DOHH2 (cell line): ENCODE data around the gene MTCH1.

ENCODE experiments used
- H3F3A ChIP-seq: fragments of 200-600 bp; sonication (generic), shearing (Covaris generic); 2 replicates; pipeline ENCODE4 v1.6.0; 2016; ENCODE audit warnings: antibody characterized with exemption, mild to moderate bottlenecking; ENCODE audit not compliant: control insufficient read depth, insufficient read depth
- H3K27ac ChIP-seq: fragments of 200-600 bp; sonication (generic); 2 replicates; pipeline ENCODE4 v1.5.1; 2014; ENCODE audit warnings: low read depth, mild to moderate bottlenecking, low read length, moderate library complexity
- H3K27me3 ChIP-seq: fragments of 200-600 bp; sonication (generic); 2 replicates; pipeline ENCODE4 v1.6.1; 2014; ENCODE audit warnings: mild to moderate bottlenecking, low read length, mixed read lengths; ENCODE audit not compliant: control insufficient read depth
- H3K36me3 ChIP-seq: fragments of 200-600 bp; sonication (generic); 2 replicates; pipeline ENCODE4 v1.6.1; 2014; ENCODE audit warnings: mild to moderate bottlenecking, low read length, moderate library complexity, mixed read lengths; ENCODE audit not compliant: control insufficient read depth
- H3K4me1 ChIP-seq: fragments of 200-600 bp; sonication (generic); 2 replicates; pipeline ENCODE4 v1.6.1; 2014; ENCODE audit warnings: mild to moderate bottlenecking, low read length, mixed read lengths; ENCODE audit not compliant: control insufficient read depth
- H3K4me2 ChIP-seq: fragments of 200-600 bp; sonication (generic); 2 replicates; pipeline ENCODE4 v1.6.0; 2014; ENCODE audit warnings: mild to moderate bottlenecking, low read length, moderate library complexity
- H3K4me3 ChIP-seq: fragments of 200-600 bp; sonication (generic); 2 replicates; pipeline ENCODE4 v1.5.1; 2014; ENCODE audit warnings: mild to moderate bottlenecking, low read length, mixed read lengths
- H3K79me2 ChIP-seq: fragments of 200-600 bp; sonication (generic); 2 replicates; pipeline ENCODE4 v1.6.1; 2014; ENCODE audit warnings: mild to moderate bottlenecking, low read length, mixed read lengths; ENCODE audit not compliant: control insufficient read depth
- H3K9me2 ChIP-seq: fragments of 200-600 bp; sonication (generic); replicated peaks from 2 replicates; pipeline ENCODE4 v1.6.1; 2014; ENCODE audit warnings: mild to moderate bottlenecking, low read length, mixed read lengths; ENCODE audit not compliant: control insufficient read depth
- H3K9me3 ChIP-seq: fragments of 200-600 bp; sonication (generic); 2 replicates; pipeline ENCODE4 v1.6.1; 2014; ENCODE audit warnings: antibody characterized with exemption, low read length, mixed read lengths; ENCODE audit not compliant: control insufficient read depth, insufficient read depth
- H4K20me1 ChIP-seq: fragments of 200-600 bp; sonication (generic); 2 replicates; pipeline ENCODE4 v1.6.0; 2014; ENCODE audit warnings: low read depth, mild to moderate bottlenecking, antibody characterized with exemption, low read length, moderate library complexity; ENCODE audit not compliant: control insufficient read depth, insufficient read depth
- EZH2phosphoT487 ChIP-seq: fragments of 200-600 bp; sonication (generic); IDR thresholded peaks from 2 replicates; pipeline ENCODE4 v1.6.1; 2017; ENCODE audit warnings: borderline replicate concordance, mild to moderate bottlenecking, antibody characterized with exemption, low read length, moderate library complexity, mixed read lengths
- TF ChIP-seq, protein P1 (sequence below): fragments of 200-600 bp; sonication (generic); IDR thresholded peaks from one replicate; pipeline ENCODE4 v1.5.1; 2014; ENCODE audit warnings: antibody characterized with exemption, mild to moderate bottlenecking, low read depth, low read length; ENCODE audit not compliant: poor library complexity, severe bottlenecking

Gene MTCH1

DNA sequence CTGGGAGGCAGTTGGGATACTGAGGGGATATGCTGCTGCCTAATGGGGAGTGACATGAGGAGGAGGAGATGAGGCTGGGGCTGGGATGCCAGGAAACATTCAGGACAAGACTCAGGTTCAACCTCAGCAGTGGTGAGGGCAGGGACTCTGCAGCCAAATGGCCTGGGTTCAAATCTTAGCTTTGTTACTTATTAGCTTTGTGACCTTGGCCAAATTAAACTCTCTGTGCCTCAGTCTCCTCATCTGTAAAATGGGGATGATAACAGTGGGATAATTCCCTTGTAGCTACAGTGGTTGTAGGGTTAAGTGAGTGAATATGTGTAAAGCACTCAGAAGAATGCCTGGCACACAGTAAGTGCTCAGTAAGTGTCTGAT is 29.6 kb downstream of the MTCH1 start:
- no peaks in the 10 kb centered on the region for H3K9me3 ChIP-seq
- H3K27me3 ChIP-seq = no peaks in the 10 kb centered on the region
- no peak overlapping the region for H3K4me2 ChIP-seq
- peaks cover 4% of the 10 kb centered on the region for H3F3A ChIP-seq
- peaks cover 25% of the 10 kb centered on the region for H3K4me1 ChIP-seq
- H3K9me2 ChIP-seq = no peaks in the 10 kb centered on the region
- no peaks in the 10 kb centered on the region for H3K36me3 ChIP-seq
- TF ChIP-seq EZH2phosphoT487 = no peak
- TF ChIP-seq, protein P1, sequence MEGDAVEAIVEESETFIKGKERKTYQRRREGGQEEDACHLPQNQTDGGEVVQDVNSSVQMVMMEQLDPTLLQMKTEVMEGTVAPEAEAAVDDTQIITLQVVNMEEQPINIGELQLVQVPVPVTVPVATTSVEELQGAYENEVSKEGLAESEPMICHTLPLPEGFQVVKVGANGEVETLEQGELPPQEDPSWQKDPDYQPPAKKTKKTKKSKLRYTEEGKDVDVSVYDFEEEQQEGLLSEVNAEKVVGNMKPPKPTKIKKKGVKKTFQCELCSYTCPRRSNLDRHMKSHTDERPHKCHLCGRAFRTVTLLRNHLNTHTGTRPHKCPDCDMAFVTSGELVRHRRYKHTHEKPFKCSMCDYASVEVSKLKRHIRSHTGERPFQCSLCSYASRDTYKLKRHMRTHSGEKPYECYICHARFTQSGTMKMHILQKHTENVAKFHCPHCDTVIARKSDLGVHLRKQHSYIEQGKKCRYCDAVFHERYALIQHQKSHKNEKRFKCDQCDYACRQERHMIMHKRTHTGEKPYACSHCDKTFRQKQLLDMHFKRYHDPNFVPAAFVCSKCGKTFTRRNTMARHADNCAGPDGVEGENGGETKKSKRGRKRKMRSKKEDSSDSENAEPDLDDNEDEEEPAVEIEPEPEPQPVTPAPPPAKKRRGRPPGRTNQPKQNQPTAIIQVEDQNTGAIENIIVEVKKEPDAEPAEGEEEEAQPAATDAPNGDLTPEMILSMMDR = no peak
- no peak overlapping the region for H3K27ac ChIP-seq
- H4K20me1 ChIP-seq = no peaks in the 10 kb centered on the region
- no peak overlapping the region for H3K4me3 ChIP-seq
- no peaks in the 10 kb centered on the region for H3K79me2 ChIP-seq

- H3K27ac ChIP-seq = no peak overlapping the region
- no peaks in the 10 kb centered on the region for H3K9me2 ChIP-seq
- no peaks in the 10 kb centered on the region for H4K20me1 ChIP-seq
- H3K4me2 ChIP-seq = peak overlapping the region; percentile 53
- TF ChIP-seq, protein P1 = no peak
- no peaks in the 10 kb centered on the region for H3K27me3 ChIP-seq
- H3K36me3 ChIP-seq = no peaks in the 10 kb centered on the region
- peaks cover 4% of the 10 kb centered on the region for H3F3A ChIP-seq
- no peaks in the 10 kb centered on the region for H3K79me2 ChIP-seq
- H3K4me3 ChIP-seq = peak overlapping the region; percentile 33
- H3K9me3 ChIP-seq = no peaks in the 10 kb centered on the region
- H3K4me1 ChIP-seq = peaks cover 25% of the 10 kb centered on the region
Measured at GRCh38 chr6:36955671-36956445, 30.1 kb downstream of the MTCH1 start.

DNA sequence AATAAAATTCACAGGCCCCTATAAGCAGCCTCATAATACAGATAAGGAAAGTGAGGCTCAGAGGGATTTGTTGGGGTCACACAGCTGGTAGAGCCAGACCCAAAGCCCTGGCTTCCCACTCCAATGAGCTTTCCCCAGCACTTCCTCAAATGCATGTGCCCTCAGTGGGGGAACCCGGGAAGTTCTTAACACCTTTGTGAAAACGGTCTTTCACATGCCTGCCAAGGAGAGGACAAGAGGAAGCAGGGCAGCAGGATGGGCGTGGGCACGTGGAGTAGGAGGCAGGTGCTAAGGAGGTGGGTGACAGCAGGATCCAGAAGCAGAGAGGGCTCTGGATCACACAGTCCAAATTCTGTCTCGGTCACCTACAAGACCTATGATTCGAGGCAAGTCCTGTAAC is 30.9 kb downstream of the MTCH1 start:
- H3K9me2 ChIP-seq = no peaks in the 10 kb centered on the region
- no peaks in the 10 kb centered on the region for H4K20me1 ChIP-seq
- H3K27ac ChIP-seq = no peak overlapping the region
- H3K36me3 ChIP-seq = no peaks in the 10 kb centered on the region
- no peaks in the 10 kb centered on the region for H3K27me3 ChIP-seq
- TF ChIP-seq EZH2phosphoT487 = no peak
- TF ChIP-seq, protein P1 = no peak
- H3K4me1 ChIP-seq = peaks cover 25% of the 10 kb centered on the region
- H3F3A ChIP-seq = peaks cover 3% of the 10 kb centered on the region
- no peaks in the 10 kb centered on the region for H3K9me3 ChIP-seq
- H3K4me2 ChIP-seq = peak overlapping the region; percentile 53
- H3K4me3 ChIP-seq = peak overlapping the region; percentile 33
- no peaks in the 10 kb centered on the region for H3K79me2 ChIP-seq
